ENCODE data around the gene DLAT. TPM values are rescaled to one million over a fixed set of nuclear protein-coding genes. Genes with fewer than 3 reads are reported as not detected.

The DLAT gene
- 41.2 and 46.1 TPM in 2 replicates for total RNA-seq

DNA sequence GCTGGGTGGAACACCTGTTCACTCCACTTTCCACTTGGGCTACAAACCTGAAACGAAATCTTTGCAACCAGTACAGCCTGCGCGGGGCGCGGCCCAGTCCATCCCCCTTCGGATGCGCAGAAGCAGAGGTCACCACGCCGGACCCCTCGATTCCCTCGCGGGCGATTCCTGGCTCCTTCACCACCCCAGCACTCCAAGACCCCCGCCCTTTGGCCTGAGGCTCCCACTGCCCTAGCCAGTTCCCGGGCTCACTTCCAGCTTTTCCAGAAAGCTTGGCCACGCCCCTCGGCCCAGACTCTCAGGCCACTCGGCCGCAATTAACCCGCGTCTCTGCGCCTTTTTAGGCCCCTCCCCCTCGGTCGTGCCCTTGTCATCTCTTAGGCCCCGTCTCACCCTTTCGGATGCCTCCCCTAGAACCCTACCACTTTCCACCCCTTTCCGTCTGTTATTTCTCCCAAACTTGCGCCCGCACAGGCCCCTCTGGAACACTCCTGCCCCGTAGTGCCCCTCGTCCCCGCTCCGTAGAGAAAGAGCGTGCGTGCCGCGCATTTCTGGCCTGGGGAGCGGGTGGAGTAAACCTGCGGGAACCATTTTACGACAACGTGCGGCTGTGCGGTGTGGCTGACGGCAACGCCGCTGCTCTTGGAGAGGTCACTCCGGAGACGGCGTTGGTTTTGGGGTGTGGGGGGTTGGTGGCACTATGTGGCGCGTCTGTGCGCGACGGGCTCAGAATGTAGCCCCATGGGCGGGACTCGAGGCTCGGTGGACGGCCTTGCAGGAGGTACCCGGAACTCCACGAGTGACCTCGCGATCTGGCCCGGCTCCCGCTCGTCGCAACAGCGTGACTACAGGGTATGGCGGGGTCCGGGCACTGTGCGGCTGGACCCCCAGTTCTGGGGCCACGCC, at the start of gene DLAT:
Gene DLAT, plus strand, starts transcription at position 636 of the 906 bp plus-strand sequence. Its CDS starts 65 bp downstream, at position 701.

DNA sequence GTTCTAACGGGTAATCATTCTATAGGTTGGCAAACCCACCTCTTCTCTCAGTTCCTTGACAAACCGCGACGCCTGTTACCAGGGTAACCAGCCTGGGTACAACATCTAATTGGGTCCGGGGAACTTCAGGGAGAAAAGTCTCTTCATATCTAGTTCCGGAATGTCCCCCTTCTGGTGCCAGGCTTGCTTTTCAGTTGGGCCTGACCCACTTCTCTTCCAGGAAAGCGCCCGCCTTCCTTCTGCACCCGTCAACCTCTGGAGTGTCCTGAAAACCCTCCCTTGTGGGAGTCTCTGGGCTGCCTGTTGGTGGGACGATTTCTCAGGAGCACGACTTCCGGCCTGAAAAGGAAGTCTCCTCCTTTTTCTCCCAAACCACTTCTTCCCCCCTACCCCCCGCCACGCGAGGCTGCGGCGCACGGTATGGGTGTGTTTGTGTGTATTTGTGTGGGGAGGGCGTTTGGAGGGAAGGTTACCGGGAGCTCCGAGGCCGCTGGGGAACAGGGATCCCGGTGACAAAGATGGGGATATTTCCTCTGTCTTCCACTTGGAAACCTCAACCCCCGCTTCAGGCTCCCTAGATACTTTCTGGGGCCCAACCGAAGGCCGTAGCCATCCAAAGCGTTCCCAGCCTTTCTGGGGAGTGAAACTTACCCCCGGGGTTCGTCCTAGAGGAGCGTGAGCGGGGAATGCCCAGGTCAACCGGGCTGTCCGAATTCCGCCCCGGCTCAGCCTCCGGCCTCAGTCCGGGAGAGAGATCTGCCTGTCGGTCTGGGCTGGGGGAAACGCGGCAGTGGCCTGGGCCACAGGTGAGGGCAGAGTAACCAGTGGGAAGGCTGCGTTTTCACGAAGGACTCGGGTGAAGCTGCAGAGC, 49.0 kb downstream of the DLAT start, which contains the start of the genes NKAPD1 and PIH1D2:
Gene NKAPD1, plus strand, starts transcription at position 359 of the 871 bp plus-strand sequence. CDS start 1,276 bp downstream, outside the sequence.
Gene PIH1D2, minus strand, starts transcription at position 77 of the 871 bp plus-strand sequence. CDS start 843 bp downstream, outside the sequence.

DNA sequence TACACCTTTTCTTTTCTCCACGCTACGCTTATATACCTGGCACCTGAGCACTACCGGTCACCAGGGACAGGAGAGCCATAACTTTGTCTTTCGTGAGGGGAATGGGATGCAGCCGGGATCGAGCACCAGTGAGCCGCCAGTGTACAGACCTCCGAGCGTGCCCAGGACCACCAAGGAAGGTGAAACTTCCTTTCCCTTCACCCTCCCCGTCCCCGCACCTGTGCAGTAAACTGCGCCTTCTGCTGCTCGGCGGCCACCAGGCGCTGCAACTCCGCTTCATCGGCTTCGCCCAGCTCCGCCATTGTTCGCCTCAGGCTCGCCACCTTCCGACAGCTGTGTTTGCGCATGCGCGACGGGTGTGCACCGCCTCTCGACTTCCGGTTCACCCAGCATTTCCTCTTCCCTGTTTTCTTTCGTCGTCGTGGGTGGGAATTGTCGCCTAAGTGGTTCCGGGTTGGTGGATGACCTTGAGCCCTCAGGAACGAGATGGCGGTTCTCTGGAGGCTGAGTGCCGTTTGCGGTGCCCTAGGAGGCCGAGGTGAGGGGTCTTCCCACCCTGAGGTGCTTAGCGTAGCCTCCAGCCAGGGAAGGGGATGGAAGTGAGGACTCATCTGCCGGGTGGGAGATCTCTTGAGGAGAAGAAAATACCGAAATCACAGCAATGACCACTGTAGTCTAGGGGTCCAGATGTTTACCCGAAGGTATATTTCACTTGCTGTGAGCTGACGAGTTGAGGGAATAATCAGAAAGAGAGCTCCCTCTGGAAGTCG, 61.4 kb downstream of the DLAT start, which contains the start of the genes SDHD and TIMM8B:
Gene SDHD, plus strand, starts transcription at position 452 of the 770 bp plus-strand sequence. Its CDS starts 35 bp downstream, at position 487.
Gene TIMM8B, minus strand, starts transcription at position 335 of the 770 bp plus-strand sequence. Its CDS starts 33 bp downstream, at position 302.

Other genes starting within 250 kb of the DLAT start
- gene ALG9, start 153.8 kb upstream of the DLAT start, total RNA-seq, result 28.1 and 29.6 TPM in 2 replicates
- gene FDXACB1, start 146.2 kb upstream of the DLAT start, total RNA-seq, result 2.5 and 3.8 TPM in 2 replicates
- 11.8 and 12.3 TPM in 2 replicates for gene CFAP68, start 145.9 kb upstream of the DLAT start, total RNA-seq
- not detected in 2 replicates for gene CRYAB, start 113.6 kb upstream of the DLAT start, total RNA-seq
- gene HSPB2, start 112.7 kb upstream of the DLAT start, total RNA-seq, result not detected in 2 replicates
- 0.49 and 0.80 TPM in 2 replicates for gene C11orf52, start 106.5 kb upstream of the DLAT start, total RNA-seq
- 8.7 TPM in 2 replicates for gene DIXDC1, start 88.1 kb upstream of the DLAT start, total RNA-seq
- 0.64 and 1.9 TPM in 2 replicates for gene PIH1D2, start 48.6 kb downstream of the DLAT start, total RNA-seq
- 8.3 and 9.2 TPM in 2 replicates for gene NKAPD1, start 48.9 kb downstream of the DLAT start, total RNA-seq
- gene TIMM8B, start 61.3 kb downstream of the DLAT start, total RNA-seq, result 54.6 and 67.4 TPM in 2 replicates
- gene SDHD, start 61.5 kb downstream of the DLAT start, total RNA-seq, result 96.6 and 117 TPM in 2 replicates
- 0.13 and 1.5 TPM in 2 replicates for gene IL18, start 138.7 kb downstream of the DLAT start, total RNA-seq
- gene TEX12, start 142.0 kb downstream of the DLAT start, total RNA-seq, result 0.25 TPM in 1 of 2 replicates, not detected in the other
- 0.40 and 0.44 TPM in 2 replicates for gene BCO2, start 150.1 kb downstream of the DLAT start, total RNA-seq
- 28.0 and 33.9 TPM in 2 replicates for gene PTS, start 201.0 kb downstream of the DLAT start, total RNA-seq
- not detected in 2 replicates for gene PLET1, start 235.5 kb downstream of the DLAT start, total RNA-seq